ENCODE measurements around the gene CES2.
"Not testable (repeated sequence)": the region's sequence is repeated elsewhere in the genome, so short reads cannot be mapped to it uniquely, and the experiment has no call there.

The CES2 gene

GRCh38 chr16:66984892-66985311, 49.6 kb downstream of the CES2 start:
- DNase-seq, result no peak

GRCh38 chr16:66986559-66986958, 51.2 kb downstream of the CES2 start:
- no peak for DNase-seq

GRCh38 chr16:66988197-66988788, 53.0 kb downstream of the CES2 start, which contains the start of gene CES4A:
CES4A (plus strand) TSS chr16:66988589; CDS start chr16:66988773, 184 bp downstream.
- no peak for DNase-seq

GRCh38 chr16:66991545-66992077, 56.3 kb downstream of the CES2 start:
- DNase-seq, result no peak

GRCh38 chr16:66993558-66993957, 58.2 kb downstream of the CES2 start:
- DNase-seq, result not testable (repeated sequence)

Measured in NCI-H446 (cell line).